ENCODE data around the gene CACHD1.

Gene CACHD1

GRCh38 chr1:64474133-64474532 is 4.2 kb downstream of the CACHD1 start:
- no peak for DNase-seq

GRCh38 chr1:64474665-64475439 is 4.9 kb downstream of the CACHD1 start:
- DNase-seq, result no peak

- DNase-seq, result peak in 1 of 2 experiments; percentile 11
These were observed 6.5 kb downstream of the CACHD1 start for GRCh38 chr1:64476251-64476952.

GRCh38 chr1:64478594-64479470 is 8.9 kb downstream of the CACHD1 start:
- DNase-seq, result no peak

- no peak for DNase-seq
These were observed 9.9 kb downstream of the CACHD1 start for GRCh38 chr1:64479874-64480273.

GRCh38 chr1:64480999-64481772 is 11.3 kb downstream of the CACHD1 start:
- no peak for DNase-seq

GRCh38 chr1:64482128-64482527 is 12.2 kb downstream of the CACHD1 start:
- DNase-seq, result no peak

- DNase-seq, result no peak
These were observed 12.8 kb downstream of the CACHD1 start for GRCh38 chr1:64482720-64483119.

- no peak for DNase-seq
These were observed 13.9 kb downstream of the CACHD1 start for GRCh38 chr1:64483731-64484414.

- no peak for DNase-seq
These were observed 14.7 kb downstream of the CACHD1 start for GRCh38 chr1:64484651-64485050.

GRCh38 chr1:64486193-64486592 is 16.3 kb downstream of the CACHD1 start:
- DNase-seq, result no peak

GRCh38 chr1:64487061-64487460 is 17.1 kb downstream of the CACHD1 start:
- DNase-seq, result no peak

- DNase-seq, result no peak
These were observed 18.9 kb downstream of the CACHD1 start for GRCh38 chr1:64488862-64489261.

- DNase-seq, result no peak
These were observed 19.8 kb downstream of the CACHD1 start for GRCh38 chr1:64489707-64490106.

- no peak for DNase-seq
These were observed 20.4 kb downstream of the CACHD1 start for GRCh38 chr1:64490213-64490818.

- no peak for DNase-seq
These were observed 22.5 kb downstream of the CACHD1 start for GRCh38 chr1:64492424-64492823.

GRCh38 chr1:64493831-64494230 is 23.9 kb downstream of the CACHD1 start:
- no peak for DNase-seq

GRCh38 chr1:64494659-64495058 is 24.7 kb downstream of the CACHD1 start:
- DNase-seq, result no peak

- no peak for DNase-seq
These were observed 25.9 kb downstream of the CACHD1 start for GRCh38 chr1:64495878-64496277.

GRCh38 chr1:64496606-64497005 is 26.7 kb downstream of the CACHD1 start:
- no peak for DNase-seq

GRCh38 chr1:64497088-64497883 is 27.4 kb downstream of the CACHD1 start:
- no peak for DNase-seq

Data from SW 1271 (cell line).